Glutamatergic neuron (in vitro differentiated cells): ENCODE measurements around the gene PPP1R9A. TPM values are rescaled to one million over a fixed set of nuclear protein-coding genes. Genes with fewer than 3 reads are reported as not detected.

Experiments
- DNase-seq: peaks from one replicate; pipeline ENCODE4 v3.0.0; 2022
- H3K27ac Mint-ChIP-seq: one replicate; pipeline ENCODE4 v1.8.0; 2020; ENCODE audit warnings: mild to moderate bottlenecking, mixed read lengths, inconsistent platforms; ENCODE audit not compliant: unreplicated experiment
- H3K27me3 Mint-ChIP-seq: one replicate; pipeline ENCODE4 v1.8.0; 2020; ENCODE audit warnings: mild to moderate bottlenecking, moderate library complexity, mixed read lengths, inconsistent platforms; ENCODE audit not compliant: unreplicated experiment
- H3K36me3 Mint-ChIP-seq: one replicate; pipeline ENCODE4 v1.8.0; 2020; ENCODE audit warnings: mild to moderate bottlenecking, mixed read lengths, inconsistent platforms; ENCODE audit not compliant: unreplicated experiment
- H3K4me1 Mint-ChIP-seq: one replicate; pipeline ENCODE4 v1.8.0; 2020; ENCODE audit warnings: mild to moderate bottlenecking, low read depth, mixed read lengths, inconsistent platforms; ENCODE audit not compliant: unreplicated experiment
- H3K4me3 Mint-ChIP-seq: one replicate; pipeline ENCODE4 v1.8.0; 2020; ENCODE audit warnings: mild to moderate bottlenecking, mixed read lengths, inconsistent platforms; ENCODE audit not compliant: unreplicated experiment
- H3K9me3 Mint-ChIP-seq: one replicate; pipeline ENCODE4 v1.8.0; 2020; ENCODE audit warnings: mild to moderate bottlenecking, moderate library complexity, mixed read lengths, inconsistent platforms; ENCODE audit not compliant: unreplicated experiment
- total RNA-seq: library from RNA; stranded (reverse); fragmentation: NEBNext Ultra II Directional; extraction: Animal tissue kit (Norgen Biotek cat#: 25700); gene quantifications from one replicate; pipeline ENCODE4 v1.2.1, GENCODE V29; 2021; ENCODE audit not compliant: unreplicated experiment
- TF ChIP-seq, protein P1 (sequence below): fragments of 200-600 bp; sonication (generic); IDR thresholded peaks from one replicate; pipeline ENCODE4 v1.5.0; 2021; ENCODE audit not compliant: partially characterized antibody, unreplicated experiment

The PPP1R9A gene
- total RNA-seq, 1 donor from 2014 or later: 14.7 TPM

DNA sequence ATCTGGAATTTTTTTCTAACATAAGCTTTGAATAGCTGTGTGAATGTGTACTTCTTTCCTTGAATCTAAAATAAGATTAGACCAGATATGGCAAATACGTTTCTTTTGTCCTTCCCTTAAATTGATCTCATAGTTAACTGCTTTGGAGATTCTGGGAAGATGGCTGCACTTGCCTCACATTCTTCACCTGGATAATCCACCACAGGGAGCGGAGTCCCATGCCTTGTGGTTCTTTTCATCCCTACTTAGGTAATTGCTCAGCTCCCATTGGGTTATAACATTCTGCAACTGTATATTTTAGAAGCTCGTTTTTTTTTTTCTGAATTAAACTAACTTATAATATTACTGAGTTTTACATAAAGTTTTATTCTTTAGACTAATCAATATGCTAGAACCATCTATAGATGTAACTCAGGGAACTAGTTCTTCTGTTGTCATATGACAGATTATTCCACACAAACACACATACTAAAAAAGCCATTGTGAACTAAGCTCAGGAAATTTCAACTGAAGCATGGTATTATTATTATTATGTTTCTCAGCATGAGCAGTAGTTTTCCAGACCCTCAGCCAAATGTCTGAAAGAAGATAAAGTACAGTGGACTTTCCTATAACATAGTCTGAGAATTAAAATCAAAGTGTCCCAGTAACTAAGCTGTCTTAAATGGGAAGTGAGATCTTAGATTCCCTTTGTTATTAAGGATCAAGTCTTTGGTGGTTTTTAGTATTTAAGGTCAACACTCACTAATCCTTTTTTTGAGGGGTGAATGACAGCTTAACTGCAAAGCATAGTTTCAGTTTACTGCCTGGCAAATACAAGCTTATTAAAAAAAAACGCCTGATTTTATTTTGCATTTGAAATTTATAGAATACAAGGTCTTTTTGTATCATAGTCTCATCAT, 182.3 kb downstream of the PPP1R9A start:
- Mint-ChIP-seq H3K36me3 (no peaks in the 10 kb centered on the region), H3K4me1 (no peaks in the 10 kb centered on the region), H3K27me3 (no peaks in the 10 kb centered on the region), H3K9me3 (no peaks in the 10 kb centered on the region), H3K27ac (no peak overlapping the region), H3K4me3 (no peak overlapping the region)
- TF ChIP-seq, protein P1, sequence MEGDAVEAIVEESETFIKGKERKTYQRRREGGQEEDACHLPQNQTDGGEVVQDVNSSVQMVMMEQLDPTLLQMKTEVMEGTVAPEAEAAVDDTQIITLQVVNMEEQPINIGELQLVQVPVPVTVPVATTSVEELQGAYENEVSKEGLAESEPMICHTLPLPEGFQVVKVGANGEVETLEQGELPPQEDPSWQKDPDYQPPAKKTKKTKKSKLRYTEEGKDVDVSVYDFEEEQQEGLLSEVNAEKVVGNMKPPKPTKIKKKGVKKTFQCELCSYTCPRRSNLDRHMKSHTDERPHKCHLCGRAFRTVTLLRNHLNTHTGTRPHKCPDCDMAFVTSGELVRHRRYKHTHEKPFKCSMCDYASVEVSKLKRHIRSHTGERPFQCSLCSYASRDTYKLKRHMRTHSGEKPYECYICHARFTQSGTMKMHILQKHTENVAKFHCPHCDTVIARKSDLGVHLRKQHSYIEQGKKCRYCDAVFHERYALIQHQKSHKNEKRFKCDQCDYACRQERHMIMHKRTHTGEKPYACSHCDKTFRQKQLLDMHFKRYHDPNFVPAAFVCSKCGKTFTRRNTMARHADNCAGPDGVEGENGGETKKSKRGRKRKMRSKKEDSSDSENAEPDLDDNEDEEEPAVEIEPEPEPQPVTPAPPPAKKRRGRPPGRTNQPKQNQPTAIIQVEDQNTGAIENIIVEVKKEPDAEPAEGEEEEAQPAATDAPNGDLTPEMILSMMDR: no peak
- no peak for DNase-seq

DNA sequence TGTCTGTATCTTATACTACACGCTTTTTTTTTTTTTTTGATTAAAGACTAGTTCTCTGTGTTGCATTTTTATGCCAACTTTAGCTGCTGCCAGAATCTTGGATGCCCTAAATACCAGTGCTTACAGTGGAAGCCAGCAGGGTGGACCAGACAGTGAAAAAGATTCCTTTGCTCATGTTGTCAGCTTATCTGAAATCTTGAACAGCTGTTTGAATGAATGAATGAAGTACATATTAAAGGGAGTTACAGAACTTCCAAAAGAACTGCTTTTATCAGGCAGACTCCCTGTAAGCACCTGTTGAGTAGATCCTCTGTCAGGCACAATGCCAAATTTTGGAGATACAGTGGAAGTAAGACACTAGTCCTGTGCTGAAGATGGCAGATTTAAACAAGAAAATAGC, 184.9 kb downstream of the PPP1R9A start:
- H3K9me3 Mint-ChIP-seq: peaks cover 1% of the 10 kb centered on the region

DNA sequence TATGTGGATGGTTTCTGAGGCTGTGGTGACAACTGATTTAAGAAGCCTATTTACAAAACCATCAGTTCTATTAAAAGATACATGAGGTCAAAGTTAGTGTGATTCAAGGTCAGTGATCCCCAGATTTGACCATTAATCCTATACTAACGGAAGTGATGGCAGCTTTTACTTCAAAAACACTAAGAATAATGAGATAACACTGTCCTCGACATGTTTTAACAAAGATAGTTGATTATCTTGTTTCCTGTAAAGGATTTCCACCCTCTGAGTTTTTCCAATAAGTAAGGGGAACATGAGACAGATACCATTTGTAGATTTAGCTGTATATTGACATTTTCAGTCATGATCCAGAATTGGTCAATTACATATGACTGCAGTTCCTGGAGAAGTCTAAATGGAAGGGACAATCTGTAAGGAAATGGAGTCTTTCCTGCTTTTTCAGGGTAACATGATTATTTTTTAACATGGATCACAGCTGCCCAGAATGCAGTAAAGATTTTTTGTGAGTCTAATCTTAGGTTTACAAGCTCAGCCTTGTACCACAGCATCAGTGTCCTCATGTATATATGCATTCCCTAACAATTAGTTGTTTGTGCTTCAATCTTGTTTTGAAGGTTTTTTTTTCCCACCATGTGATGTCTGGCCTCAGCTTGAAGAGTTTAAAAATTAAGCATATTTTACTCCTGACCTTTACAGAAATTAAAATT, 188.0 kb downstream of the PPP1R9A start:
- Mint-ChIP-seq H3K4me3 (no peak overlapping the region), H3K27me3 (peaks cover 2% of the 10 kb centered on the region), H3K36me3 (no peaks in the 10 kb centered on the region), H3K9me3 (peaks cover 1% of the 10 kb centered on the region), H3K4me1 (no peaks in the 10 kb centered on the region), H3K27ac (no peak overlapping the region)
- no peak for DNase-seq
- TF ChIP-seq, protein P1: no peak

More for the DNA sequence above, 184.9 kb downstream of the PPP1R9A start:
- Mint-ChIP-seq H3K36me3 (no peaks in the 10 kb centered on the region), H3K4me1 (no peaks in the 10 kb centered on the region), H3K4me3 (no peak overlapping the region), H3K27ac (no peak overlapping the region), H3K27me3 (no peaks in the 10 kb centered on the region)
- TF ChIP-seq, protein P1: no peak
- DNase-seq: no peak

DNA sequence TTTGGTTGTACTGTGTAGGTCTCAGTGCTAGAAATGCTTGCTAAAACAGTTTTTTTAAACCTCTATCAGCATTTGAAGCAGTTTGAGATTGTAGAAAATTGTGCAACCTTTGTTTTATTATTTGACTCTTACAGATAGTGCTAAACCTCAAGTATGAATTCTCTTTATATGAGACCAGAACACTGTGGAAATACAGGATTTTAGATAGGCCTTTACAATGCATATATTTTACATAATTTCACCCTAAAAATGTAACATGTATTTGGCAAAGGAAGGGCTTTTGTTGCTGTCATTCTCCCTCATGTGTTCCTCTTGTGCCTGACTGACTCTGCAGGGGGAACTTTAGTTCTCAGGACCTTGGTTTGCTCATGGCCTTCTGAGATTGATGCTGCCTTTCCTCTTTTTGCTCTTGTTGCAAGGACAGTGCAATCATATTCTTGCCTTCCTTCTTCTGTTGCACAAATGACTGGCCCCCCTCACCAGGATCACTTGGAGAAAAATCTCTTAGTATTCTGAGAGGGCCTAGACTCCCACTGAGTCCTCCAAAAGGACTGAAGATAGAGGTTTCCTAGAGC, 188.7 kb downstream of the PPP1R9A start:
- TF ChIP-seq, protein P1: no peak
- Mint-ChIP-seq H3K36me3 (no peaks in the 10 kb centered on the region), H3K9me3 (peaks cover 1% of the 10 kb centered on the region), H3K27ac (no peak overlapping the region), H3K27me3 (peaks cover 2% of the 10 kb centered on the region), H3K4me1 (no peaks in the 10 kb centered on the region), H3K4me3 (no peak overlapping the region)
- DNase-seq: no peak
